HG03378 (cell line): ENCODE measurements around the gene RBP3.

Experiments used
- ATAC-seq: cut with Tn5 transposase; IDR thresholded peaks from one replicate; pipeline ENCODE4 v1.9.1; 2021; ENCODE audit warnings: mild to moderate bottlenecking, moderate library complexity; ENCODE audit not compliant: unreplicated experiment

RBP3 gene

GRCh38 chr10:47334466-47335295 is 13.5 kb upstream of the RBP3 start:
- ATAC-seq, result no peak

DNA sequence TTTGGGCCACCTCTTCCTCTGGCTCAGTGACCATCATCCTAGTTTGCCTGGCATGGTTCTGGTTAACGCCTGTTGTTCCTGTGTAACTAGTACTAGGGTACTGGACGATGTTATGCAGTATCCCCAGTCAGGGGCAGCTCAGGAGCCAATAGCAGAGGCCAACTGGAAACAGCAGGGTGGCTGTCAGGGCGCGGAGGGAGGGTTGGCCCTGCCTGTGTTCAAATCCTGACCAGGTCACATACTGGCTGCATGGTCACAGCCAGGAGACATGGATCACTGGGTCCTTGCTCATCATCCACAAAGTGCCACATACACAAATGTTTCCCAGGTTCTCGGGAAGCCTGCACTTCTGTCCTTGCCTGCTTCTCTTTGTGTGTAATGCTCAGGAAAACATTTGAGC is 12.3 kb upstream of the RBP3 start:
- ATAC-seq, result no peak

- no peak for ATAC-seq
Measured at GRCh38 chr10:47336387-47337134, 11.6 kb upstream of the RBP3 start.

DNA sequence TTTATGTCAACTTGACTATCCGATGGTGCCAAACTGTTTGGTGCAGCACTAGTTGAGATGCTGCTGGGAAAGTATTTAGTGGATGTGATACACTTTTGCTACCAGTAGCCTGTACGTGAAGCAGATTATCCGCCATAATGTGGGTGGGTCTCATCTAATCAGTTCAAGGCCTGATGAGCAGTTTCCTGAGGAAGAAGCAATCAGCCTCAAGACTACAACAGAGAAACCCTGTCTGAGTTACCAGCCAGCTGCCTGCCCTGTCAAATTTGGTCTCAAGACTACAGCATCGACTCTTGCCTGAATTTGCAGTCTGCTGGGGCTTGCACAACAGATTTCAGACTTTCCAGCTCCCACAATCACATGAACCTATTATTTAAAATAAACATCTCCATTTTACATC is 10.9 kb upstream of the RBP3 start:
- no peak for ATAC-seq

DNA sequence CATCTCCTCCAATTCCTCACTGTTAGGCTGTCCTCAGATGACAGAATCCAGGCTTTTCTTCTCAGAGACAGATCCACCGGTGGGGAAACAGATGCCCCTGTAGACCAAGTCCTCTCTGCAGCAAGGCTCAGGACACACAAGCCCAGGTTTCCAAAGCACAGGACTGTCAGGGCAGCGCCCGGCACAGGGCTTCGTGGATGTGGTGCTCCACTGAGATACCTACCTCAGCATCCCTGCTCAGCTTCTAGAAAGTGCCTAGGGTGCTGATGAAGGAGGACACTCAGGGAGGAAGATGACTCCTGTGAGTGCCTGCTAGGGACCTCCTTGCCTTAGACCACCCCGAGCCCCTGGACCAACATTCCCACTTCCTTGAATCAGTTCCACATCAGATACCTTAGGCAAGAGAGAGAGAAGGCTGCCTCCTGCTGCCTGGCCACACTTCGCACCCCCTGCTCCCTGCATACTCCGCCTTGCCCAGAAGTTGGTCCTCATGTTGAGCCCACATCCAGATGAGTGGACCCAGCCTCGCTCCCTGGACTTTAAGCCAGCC is 8.9 kb upstream of the RBP3 start:
- ATAC-seq, result no peak

- no peak for ATAC-seq
Measured at GRCh38 chr10:47339759-47340607, 8.2 kb upstream of the RBP3 start.

GRCh38 chr10:47340608-47341170 is 7.5 kb upstream of the RBP3 start:
- ATAC-seq, result no peak

DNA sequence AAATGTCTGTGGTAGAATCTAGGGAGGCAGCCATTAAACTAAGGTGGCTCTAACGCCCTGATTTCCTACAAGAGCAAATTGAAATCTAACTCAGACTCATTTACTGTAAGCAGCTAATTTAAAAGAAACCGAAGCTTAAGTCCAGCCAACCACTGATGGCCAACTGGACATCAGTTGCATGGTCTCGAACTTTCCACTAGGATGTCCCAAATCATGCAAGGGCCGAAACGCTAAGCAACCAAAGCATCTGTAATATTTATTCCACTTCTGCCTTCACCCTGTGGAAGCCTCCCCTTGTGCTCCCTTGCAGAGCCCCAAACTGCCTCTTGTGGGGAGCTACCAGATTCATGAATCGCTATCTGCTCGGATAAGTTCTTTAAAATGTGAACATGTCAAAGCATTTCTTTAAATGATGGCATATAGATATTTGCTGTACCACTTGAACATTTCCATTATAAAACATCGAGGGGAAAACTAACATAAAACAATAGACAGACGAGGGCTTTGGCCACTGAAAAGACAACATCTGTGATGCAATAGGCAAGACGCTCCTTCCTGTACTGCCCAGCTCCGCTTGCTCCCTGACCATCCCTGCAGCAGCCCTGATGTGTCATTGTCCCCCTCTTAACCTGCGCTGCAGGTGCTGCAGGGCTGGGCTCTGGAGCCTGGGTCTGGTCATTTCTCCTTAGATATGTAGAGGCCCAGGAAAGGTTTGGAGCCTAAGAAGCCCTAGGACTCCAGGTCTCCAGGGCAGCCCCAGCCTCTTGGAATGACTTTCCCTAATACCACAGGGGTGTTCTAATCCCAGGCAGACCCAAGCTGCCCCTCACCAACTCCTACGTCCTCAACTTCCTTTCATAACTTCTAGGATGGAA is 2.9 kb upstream of the RBP3 start:
- ATAC-seq, result no peak

DNA sequence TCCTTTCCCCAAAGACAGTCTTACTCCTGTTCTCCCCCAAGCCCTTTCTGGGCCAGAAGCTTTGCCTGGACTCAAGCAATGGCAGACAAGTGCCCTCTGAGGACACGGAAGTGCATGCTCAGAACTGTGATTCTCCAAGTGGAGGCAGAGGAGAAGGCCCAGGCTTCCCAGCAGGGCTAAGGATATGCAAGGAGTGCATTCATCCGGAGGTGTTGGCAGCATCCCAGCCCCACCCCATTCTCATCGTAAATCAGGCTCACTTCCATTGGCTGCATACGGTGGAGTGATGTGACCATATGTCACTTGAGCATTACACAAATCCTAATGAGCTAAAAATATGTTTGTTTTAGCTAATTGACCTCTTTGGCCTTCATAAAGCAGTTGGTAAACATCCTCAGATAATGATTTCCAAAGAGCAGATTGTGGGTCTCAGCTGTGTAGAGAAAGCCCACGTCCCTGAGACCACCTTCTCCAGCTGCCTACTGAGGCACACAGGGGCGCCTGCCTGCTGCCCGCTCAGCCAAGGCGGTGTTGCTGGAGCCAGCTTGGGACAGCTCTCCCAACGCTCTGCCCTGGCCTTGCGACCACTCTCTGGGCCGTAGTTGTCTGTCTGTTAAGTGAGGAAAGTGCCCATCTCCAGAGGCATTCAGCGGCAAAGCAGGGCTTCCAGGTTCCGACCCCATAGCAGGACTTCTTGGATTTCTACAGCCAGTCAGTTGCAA is 1.4 kb upstream of the RBP3 start:
- ATAC-seq, result no peak

DNA sequence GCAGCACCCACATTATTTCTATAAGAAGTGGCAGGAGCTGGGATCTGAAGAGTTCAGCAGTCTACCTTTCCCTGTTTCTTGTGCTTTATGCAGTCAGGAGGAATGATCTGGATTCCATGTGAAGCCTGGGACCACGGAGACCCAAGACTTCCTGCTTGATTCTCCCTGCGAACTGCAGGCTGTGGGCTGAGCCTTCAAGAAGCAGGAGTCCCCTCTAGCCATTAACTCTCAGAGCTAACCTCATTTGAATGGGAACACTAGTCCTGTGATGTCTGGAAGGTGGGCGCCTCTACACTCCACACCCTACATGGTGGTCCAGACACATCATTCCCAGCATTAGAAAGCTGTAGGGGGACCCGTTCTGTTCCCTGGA is 874 bp upstream of the RBP3 start:
- no peak for ATAC-seq

DNA sequence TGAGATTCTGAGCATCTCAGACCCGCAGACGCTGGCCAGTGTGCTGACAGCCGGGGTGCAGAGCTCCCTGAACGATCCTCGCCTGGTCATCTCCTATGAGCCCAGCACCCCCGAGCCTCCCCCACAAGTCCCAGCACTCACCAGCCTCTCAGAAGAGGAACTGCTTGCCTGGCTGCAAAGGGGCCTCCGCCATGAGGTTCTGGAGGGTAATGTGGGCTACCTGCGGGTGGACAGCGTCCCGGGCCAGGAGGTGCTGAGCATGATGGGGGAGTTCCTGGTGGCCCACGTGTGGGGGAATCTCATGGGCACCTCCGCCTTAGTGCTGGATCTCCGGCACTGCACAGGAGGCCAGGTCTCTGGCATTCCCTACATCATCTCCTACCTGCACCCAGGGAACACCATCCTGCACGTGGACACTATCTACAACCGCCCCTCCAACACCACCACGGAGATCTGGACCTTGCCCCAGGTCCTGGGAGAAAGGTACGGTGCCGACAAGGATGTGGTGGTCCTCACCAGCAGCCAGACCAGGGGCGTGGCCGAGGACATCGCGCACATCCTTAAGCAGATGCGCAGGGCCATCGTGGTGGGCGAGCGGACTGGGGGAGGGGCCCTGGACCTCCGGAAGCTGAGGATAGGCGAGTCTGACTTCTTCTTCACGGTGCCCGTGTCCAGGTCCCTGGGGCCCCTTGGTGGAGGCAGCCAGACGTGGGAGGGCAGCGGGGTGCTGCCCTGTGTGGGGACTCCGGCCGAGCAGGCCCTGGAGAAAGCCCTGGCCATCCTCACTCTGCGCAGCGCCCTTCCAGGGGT is 703 bp downstream of the RBP3 start:
- no peak for ATAC-seq

DNA sequence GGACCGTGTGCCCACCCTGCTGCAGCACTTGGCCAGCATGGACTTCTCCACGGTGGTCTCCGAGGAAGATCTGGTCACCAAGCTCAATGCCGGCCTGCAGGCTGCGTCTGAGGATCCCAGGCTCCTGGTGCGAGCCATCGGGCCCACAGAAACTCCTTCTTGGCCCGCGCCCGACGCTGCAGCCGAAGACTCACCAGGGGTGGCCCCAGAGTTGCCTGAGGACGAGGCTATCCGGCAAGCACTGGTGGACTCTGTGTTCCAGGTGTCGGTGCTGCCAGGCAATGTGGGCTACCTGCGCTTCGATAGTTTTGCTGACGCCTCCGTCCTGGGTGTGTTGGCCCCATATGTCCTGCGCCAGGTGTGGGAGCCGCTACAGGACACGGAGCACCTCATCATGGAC is 1.4 kb downstream of the RBP3 start:
- ATAC-seq, result no peak

- ATAC-seq, result no peak
Measured at GRCh38 chr10:47349941-47350371, 1.8 kb downstream of the RBP3 start.

DNA sequence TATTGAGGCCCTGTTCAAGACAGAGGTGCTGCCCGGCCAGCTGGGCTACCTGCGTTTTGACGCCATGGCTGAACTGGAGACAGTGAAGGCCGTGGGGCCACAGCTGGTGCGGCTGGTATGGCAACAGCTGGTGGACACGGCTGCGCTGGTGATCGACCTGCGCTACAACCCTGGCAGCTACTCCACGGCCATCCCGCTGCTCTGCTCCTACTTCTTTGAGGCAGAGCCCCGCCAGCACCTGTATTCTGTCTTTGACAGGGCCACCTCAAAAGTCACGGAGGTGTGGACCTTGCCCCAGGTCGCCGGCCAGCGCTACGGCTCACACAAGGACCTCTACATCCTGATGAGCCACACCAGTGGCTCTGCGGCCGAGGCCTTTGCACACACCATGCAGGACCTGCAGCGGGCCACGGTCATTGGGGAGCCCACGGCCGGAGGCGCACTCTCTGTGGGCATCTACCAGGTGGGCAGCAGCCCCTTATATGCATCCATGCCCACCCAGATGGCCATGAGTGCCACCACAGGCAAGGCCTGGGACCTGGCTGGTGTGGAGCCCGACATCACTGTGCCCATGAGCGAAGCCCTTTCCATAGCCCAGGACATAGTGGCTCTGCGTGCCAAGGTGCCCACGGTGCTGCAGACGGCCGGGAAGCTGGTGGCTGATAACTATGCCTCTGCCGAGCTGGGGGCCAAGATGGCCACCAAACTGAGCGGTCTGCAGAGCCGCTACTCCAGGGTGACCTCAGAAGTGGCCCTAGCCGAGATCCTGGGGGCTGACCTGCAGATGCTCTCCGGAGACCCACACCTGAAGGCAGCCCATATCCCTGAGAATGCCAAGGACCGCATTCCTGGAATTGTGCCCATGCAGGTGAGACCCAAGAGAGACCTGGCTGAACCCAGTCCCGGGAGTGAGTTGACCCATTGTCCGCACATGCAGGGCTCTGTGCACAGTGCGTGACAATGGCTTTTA is 2.8 kb downstream of the RBP3 start:
- ATAC-seq, result no peak

GRCh38 chr10:47351899-47352815 is 4.0 kb downstream of the RBP3 start:
- ATAC-seq, result no peak

- no peak for ATAC-seq
Measured at GRCh38 chr10:47353351-47353750, 5.2 kb downstream of the RBP3 start.
